GM12892 (cell line): ENCODE data around the gene TALDO1.

ENCODE experiments used
- POLR2A ChIP-seq: IDR thresholded peaks from 2 replicates; pipeline ENCODE4 v1.6.1; 2011; ENCODE audit warnings: low read depth, low read length, control low read depth
- POLR2AphosphoS5 ChIP-seq: IDR thresholded peaks from 2 replicates; pipeline ENCODE4 v1.6.1; 2011; ENCODE audit warnings: low read depth, low read length, control low read depth
- TAF1 ChIP-seq: IDR thresholded peaks from 2 replicates; pipeline ENCODE4 v1.6.1; 2011; ENCODE audit warnings: low read depth, mild to moderate bottlenecking, control low read depth, low read length, borderline replicate concordance

DNA sequence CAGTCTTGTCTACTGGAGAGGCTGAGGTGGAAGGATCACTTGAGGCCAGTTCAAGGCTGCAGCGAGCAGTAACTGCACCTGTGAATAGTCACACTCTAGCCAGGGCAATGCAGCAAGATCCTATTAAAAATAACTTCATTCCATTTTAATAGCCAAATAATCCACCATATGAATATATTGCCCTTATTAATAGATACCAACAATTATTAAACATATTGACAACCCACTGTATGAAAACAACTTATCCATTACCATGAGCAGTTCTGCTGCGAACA is 19.6 kb downstream of the TALDO1 start:
- TF ChIP-seq TAF1 (no peak), POLR2AphosphoS5 (no peak), POLR2A (no peak)
